ENCODE data around the gene FGGY. TPM values are rescaled to one million over a fixed set of nuclear protein-coding genes. Genes with fewer than 3 reads are reported as not detected.

The FGGY gene
- total and polyA plus RNA-seq, 2 donors (not counting 3 experiments of a cell fraction or from before 2014, with no cell fraction given): 5.6 to 6.4 TPM

GRCh38 chr1:59605184-59605583 is 308.3 kb downstream of the FGGY start:
- no peak overlapping the region for H2AFZ ChIP-seq (ENCODE audit: low read depth, low read length)
- H3K4me1 ChIP-seq (ENCODE audit: control insufficient read depth, extremely low read depth, insufficient read depth, low read length): no peaks in the 10 kb centered on the region
- H3K9me3 ChIP-seq (replicated peaks; ENCODE audit: control insufficient read depth, insufficient read depth, low read length): no peaks in the 10 kb centered on the region
- dilution Hi-C loops (cut with MboI; ENCODE audit: extremely low pct_ligation_motif_present, low sequenced_read_pairs) (no loop called here), intact Hi-C loops (cut with micrococcal nuclease) (no loop called here)
- H3K4me3 ChIP-seq (replicated peaks in 1 of 3; ENCODE audit: insufficient read depth in 1 of 3, low read depth in 1 of 3, low read length in 3 of 3): no peak overlapping the region
- no peak overlapping the region for H3K9ac ChIP-seq (replicated peaks; ENCODE audit: extremely low read depth, insufficient read depth, low read length)
- H3K79me2 ChIP-seq (ENCODE audit: control insufficient read depth, insufficient read depth, low read length): no peaks in the 10 kb centered on the region
- no TSS peak for BruUV-seq (replicated peaks)
- H3K4me2 ChIP-seq (ENCODE audit: insufficient read depth, low read length): no peak overlapping the region
- POLR2A ChIA-PET: no interaction called here
- no peak for DNase-seq (ENCODE audit: low read depth, low spot score)
- no peak overlapping the region for H3K27ac ChIP-seq (ENCODE audit: insufficient read depth, low read depth, low read length)
- CTCF ChIA-PET: no interaction called here
- FAIRE-seq: no peak
- H4K20me1 ChIP-seq (replicated peaks; ENCODE audit: control insufficient read depth, extremely low read depth, insufficient read depth, low read length): no peaks in the 10 kb centered on the region
- H3K27me3 ChIP-seq (ENCODE audit: control insufficient read depth in 2 of 2, insufficient read depth in 2 of 2, low read length in 2 of 2): no peaks in the 10 kb centered on the region
- TF ChIP-seq POLR2AphosphoS5 (IDR thresholded peaks at IDR 0.05; ENCODE audit: insufficient read depth, low read depth, low read length): no peak
- TF ChIP-seq MYC (IDR thresholded peaks at IDR 0.05; ENCODE audit: low read depth, low read length): no peak
- TF ChIP-seq EZH2 (IDR thresholded peaks at IDR 0.05; ENCODE audit: borderline replicate concordance, low read depth, low read length, severe bottlenecking): no peak
- TF ChIP-seq POLR2A (IDR thresholded peaks at IDR 0.05; ENCODE audit: low read depth, low read length): no peak
- TF ChIP-seq CTCF (IDR thresholded peaks at IDR 0.05; ENCODE audit: extremely low read depth in 1 of 2, insufficient read depth in 1 of 2, low read depth in 1 of 2, low read length in 2 of 2): no peak
- no peak for TF ChIP-seq FOS (IDR thresholded peaks at IDR 0.05; ENCODE audit: borderline replicate concordance, insufficient read depth, low read length)
- TF ChIP-seq MAX (IDR thresholded peaks at IDR 0.05; ENCODE audit: insufficient read depth, insufficient read length): no peak
- H3K9me1 ChIP-seq (replicated peaks; ENCODE audit: control insufficient read depth, extremely low read depth, insufficient read depth, low read length): no peaks in the 10 kb centered on the region
- H3K36me3 ChIP-seq (ENCODE audit: control insufficient read depth in 2 of 2, extremely low read depth in 1 of 2, insufficient read depth in 2 of 2, low read length in 2 of 2): no peaks in the 10 kb centered on the region

All from endothelial cell of umbilical vein (primary cell).